GM23338 (cell line): ENCODE results near the gene COTL1. TPM values are rescaled to one million over a fixed set of nuclear protein-coding genes. Genes with fewer than 3 reads are reported as not detected.

ENCODE experiments used
- ATAC-seq: fragments of 200-7000 bp; cut with Tn5 transposase; 3 replicates; pipeline ENCODE4 v1.9.1; 2020
- DNase-seq: peaks from one replicate; pipeline ENCODE4 v3.0.0-alpha.2; 2015; ENCODE audit warnings: low spot score
- H2AFZ ChIP-seq: fragments of 200-600 bp; sonication (generic); 2 replicates; pipeline ENCODE4 v1.8.0; 2016; ENCODE audit warnings: antibody characterized with exemption, mild to moderate bottlenecking, moderate library complexity
- H3F3A ChIP-seq: fragments of 200-600 bp; sonication (generic); replicated peaks from 2 replicates; pipeline ENCODE4 v1.8.0; 2017; ENCODE audit warnings: antibody characterized with exemption, mixed run types, low read depth
- H3K27ac ChIP-seq: fragments of 200-600 bp; sonication (generic); 2 replicates; pipeline ENCODE4 v1.6.1; 2016; ENCODE audit warnings: low read depth
- H3K27me3 ChIP-seq: fragments of 200-600 bp; sonication (generic); 2 replicates; pipeline ENCODE4 v1.8.0; 2016; ENCODE audit warnings: mild to moderate bottlenecking, mixed run types, moderate library complexity; ENCODE audit not compliant: insufficient read depth
- H3K36me3 ChIP-seq: fragments of 200-600 bp; sonication (generic); 2 replicates; pipeline ENCODE4 v1.8.0; 2016; ENCODE audit warnings: mild to moderate bottlenecking; ENCODE audit not compliant: insufficient read depth
- H3K4me1 ChIP-seq: fragments of 200-600 bp; sonication (generic); 2 replicates; pipeline ENCODE4 v1.8.0; 2016; ENCODE audit warnings: mild to moderate bottlenecking, moderate library complexity; ENCODE audit not compliant: insufficient read depth
- H3K4me2 ChIP-seq: fragments of 200-600 bp; sonication (generic); 2 replicates; pipeline ENCODE4 v1.7.1; 2017; ENCODE audit warnings: mixed run types
- H3K4me3 ChIP-seq: fragments of 200-600 bp; sonication (generic); 2 replicates; pipeline ENCODE4 v1.6.1; 2016; ENCODE audit warnings: mixed run types
- H3K79me2 ChIP-seq: fragments of 200-600 bp; sonication (generic); replicated peaks from 2 replicates; pipeline ENCODE4 v1.8.0; 2017; ENCODE audit warnings: mild to moderate bottlenecking; ENCODE audit not compliant: insufficient read depth
- H3K9me2 ChIP-seq: fragments of 200-600 bp; sonication (generic); 2 replicates; pipeline ENCODE4 v1.8.0; 2017; ENCODE audit not compliant: insufficient read depth
- H4K20me1 ChIP-seq: fragments of 200-600 bp; sonication (generic); replicated peaks from 2 replicates; pipeline ENCODE4 v1.8.0; 2017; ENCODE audit warnings: mild to moderate bottlenecking; ENCODE audit not compliant: insufficient read depth
- H3K27ac Mint-ChIP-seq: 2 replicates; pipeline ENCODE4 v1.8.0; 2020; ENCODE audit warnings: inconsistent platforms, mild to moderate bottlenecking, moderate library complexity, mixed read lengths
- H3K27me3 Mint-ChIP-seq: 3 replicates; pipeline ENCODE4 v1.8.0; 2022; ENCODE audit warnings: low read depth, mild to moderate bottlenecking, moderate library complexity, mixed read lengths, inconsistent platforms; ENCODE audit not compliant: insufficient read depth, poor library complexity
- H3K36me3 Mint-ChIP-seq: 3 replicates; pipeline ENCODE4 v1.8.0; 2021; ENCODE audit warnings: low read depth, mild to moderate bottlenecking, inconsistent platforms, moderate library complexity, mixed read lengths
- H3K4me1 Mint-ChIP-seq: 3 replicates; pipeline ENCODE4 v1.8.0; 2020; ENCODE audit warnings: mild to moderate bottlenecking, inconsistent platforms, mixed read lengths
- H3K4me3 Mint-ChIP-seq: 3 replicates; pipeline ENCODE4 v1.8.0; 2021; ENCODE audit warnings: moderate library complexity, mild to moderate bottlenecking, inconsistent platforms, mixed read lengths
- H3K9me3 Mint-ChIP-seq: 3 replicates; pipeline ENCODE4 v1.8.0; 2020; ENCODE audit warnings: moderate library complexity, mild to moderate bottlenecking, inconsistent platforms, mixed read lengths
- CREB1 ChIP-seq: fragments of 250-450 bp; sonication (Bioruptor Pico); IDR thresholded peaks from 2 replicates; pipeline ENCODE4 v1.5.0; 2020; ENCODE audit warnings: low read depth, mild to moderate bottlenecking, moderate library complexity
- EZH2 ChIP-seq: fragments of 200-600 bp; sonication (generic); IDR thresholded peaks from one replicate; pipeline ENCODE4 v1.8.0; 2017; ENCODE audit warnings: antibody characterized with exemption, mild to moderate bottlenecking, low read depth; ENCODE audit not compliant: unreplicated experiment
- EZH2phosphoT487 ChIP-seq: fragments of 200-600 bp; sonication (generic); IDR thresholded peaks from one replicate; pipeline ENCODE4 v1.8.1; 2018; ENCODE audit warnings: antibody characterized with exemption; ENCODE audit not compliant: unreplicated experiment
- JUNB ChIP-seq: IDR thresholded peaks from one replicate; pipeline ENCODE4 v1.6.1; 2016; ENCODE audit warnings: antibody characterized with exemption; ENCODE audit not compliant: unreplicated experiment
- NANOG ChIP-seq: IDR thresholded peaks from 2 replicates; pipeline ENCODE4 v1.6.1; 2016; ENCODE audit warnings: antibody characterized with exemption, borderline replicate concordance
- POLR2AphosphoS5 ChIP-seq: IDR thresholded peaks from 2 replicates; pipeline ENCODE4 v1.6.1; 2016; ENCODE audit warnings: antibody characterized with exemption, low read depth
- ZNF114 ChIP-seq: fragments of 250-450 bp; sonication (Bioruptor Pico); IDR thresholded peaks from 2 replicates; pipeline ENCODE4 v1.5.0; 2020; ENCODE audit warnings: mild to moderate bottlenecking, moderate library complexity
- polyA plus RNA-seq: library from polyadenylated mRNA; unstranded; fragments of >200 nt; fragmentation: Nextera tagmentation; extraction: Ambion mirVana; gene quantifications from 2 replicates; pipeline ENCODE4 v1.2.1, GENCODE V29; 2016
- total RNA-seq: library from RNA; depleted of rRNA; stranded (reverse); fragments of >200 nt; shearing (Covaris generic); gene quantifications from 2 replicates; pipeline ENCODE4 v1.2.3, GENCODE V29; 2014
- TF ChIP-seq, protein P1 (sequence below): fragments of 250-450 bp; sonication (Bioruptor Pico); IDR thresholded peaks from 2 replicates; pipeline ENCODE4 v1.5.0; 2020; ENCODE audit warnings: mild to moderate bottlenecking, moderate library complexity
- TF ChIP-seq, protein P2 (sequence below): IDR thresholded peaks from 2 replicates; pipeline ENCODE4 v1.6.1; 2016; ENCODE audit warnings: antibody characterized with exemption
- TF ChIP-seq, protein P3 (sequence below): IDR thresholded peaks from one replicate; pipeline ENCODE4 v1.6.1; 2018; ENCODE audit warnings: antibody characterized with exemption; ENCODE audit not compliant: unreplicated experiment

The COTL1 gene
- total and polyA plus RNA-seq, 2 experiments from 2014 or later, result 117 to 166 TPM

DNA sequence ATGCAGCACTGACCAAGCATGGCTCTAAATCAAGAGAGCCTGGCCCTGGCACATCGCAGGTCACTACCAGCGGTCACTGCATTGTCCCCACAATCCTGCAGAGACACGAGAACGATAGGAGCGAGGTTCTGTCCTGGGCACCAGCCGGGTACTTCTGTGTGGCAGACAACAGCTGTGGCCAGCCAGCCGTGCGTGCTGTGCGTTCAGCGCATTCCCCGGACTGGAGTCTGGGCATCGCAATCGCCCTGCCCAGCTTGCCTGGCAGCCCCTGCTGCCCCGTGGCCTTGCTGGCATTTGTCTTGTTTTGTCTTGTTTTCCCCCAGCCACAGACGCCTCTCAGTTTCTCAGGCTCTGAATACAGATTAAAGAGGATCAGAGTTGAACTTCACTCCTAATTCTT is 33.9 kb downstream of the COTL1 start:
- H3K36me3 ChIP-seq, result no peaks in the 10 kb centered on the region
- peaks cover 12% of the 10 kb centered on the region for H3K4me1 ChIP-seq
- H3K9me3 Mint-ChIP-seq, result no peaks in the 10 kb centered on the region
- ATAC-seq, result no peak
- TF ChIP-seq NANOG (no peak), EZH2phosphoT487 (no peak)
- TF ChIP-seq, protein P1, sequence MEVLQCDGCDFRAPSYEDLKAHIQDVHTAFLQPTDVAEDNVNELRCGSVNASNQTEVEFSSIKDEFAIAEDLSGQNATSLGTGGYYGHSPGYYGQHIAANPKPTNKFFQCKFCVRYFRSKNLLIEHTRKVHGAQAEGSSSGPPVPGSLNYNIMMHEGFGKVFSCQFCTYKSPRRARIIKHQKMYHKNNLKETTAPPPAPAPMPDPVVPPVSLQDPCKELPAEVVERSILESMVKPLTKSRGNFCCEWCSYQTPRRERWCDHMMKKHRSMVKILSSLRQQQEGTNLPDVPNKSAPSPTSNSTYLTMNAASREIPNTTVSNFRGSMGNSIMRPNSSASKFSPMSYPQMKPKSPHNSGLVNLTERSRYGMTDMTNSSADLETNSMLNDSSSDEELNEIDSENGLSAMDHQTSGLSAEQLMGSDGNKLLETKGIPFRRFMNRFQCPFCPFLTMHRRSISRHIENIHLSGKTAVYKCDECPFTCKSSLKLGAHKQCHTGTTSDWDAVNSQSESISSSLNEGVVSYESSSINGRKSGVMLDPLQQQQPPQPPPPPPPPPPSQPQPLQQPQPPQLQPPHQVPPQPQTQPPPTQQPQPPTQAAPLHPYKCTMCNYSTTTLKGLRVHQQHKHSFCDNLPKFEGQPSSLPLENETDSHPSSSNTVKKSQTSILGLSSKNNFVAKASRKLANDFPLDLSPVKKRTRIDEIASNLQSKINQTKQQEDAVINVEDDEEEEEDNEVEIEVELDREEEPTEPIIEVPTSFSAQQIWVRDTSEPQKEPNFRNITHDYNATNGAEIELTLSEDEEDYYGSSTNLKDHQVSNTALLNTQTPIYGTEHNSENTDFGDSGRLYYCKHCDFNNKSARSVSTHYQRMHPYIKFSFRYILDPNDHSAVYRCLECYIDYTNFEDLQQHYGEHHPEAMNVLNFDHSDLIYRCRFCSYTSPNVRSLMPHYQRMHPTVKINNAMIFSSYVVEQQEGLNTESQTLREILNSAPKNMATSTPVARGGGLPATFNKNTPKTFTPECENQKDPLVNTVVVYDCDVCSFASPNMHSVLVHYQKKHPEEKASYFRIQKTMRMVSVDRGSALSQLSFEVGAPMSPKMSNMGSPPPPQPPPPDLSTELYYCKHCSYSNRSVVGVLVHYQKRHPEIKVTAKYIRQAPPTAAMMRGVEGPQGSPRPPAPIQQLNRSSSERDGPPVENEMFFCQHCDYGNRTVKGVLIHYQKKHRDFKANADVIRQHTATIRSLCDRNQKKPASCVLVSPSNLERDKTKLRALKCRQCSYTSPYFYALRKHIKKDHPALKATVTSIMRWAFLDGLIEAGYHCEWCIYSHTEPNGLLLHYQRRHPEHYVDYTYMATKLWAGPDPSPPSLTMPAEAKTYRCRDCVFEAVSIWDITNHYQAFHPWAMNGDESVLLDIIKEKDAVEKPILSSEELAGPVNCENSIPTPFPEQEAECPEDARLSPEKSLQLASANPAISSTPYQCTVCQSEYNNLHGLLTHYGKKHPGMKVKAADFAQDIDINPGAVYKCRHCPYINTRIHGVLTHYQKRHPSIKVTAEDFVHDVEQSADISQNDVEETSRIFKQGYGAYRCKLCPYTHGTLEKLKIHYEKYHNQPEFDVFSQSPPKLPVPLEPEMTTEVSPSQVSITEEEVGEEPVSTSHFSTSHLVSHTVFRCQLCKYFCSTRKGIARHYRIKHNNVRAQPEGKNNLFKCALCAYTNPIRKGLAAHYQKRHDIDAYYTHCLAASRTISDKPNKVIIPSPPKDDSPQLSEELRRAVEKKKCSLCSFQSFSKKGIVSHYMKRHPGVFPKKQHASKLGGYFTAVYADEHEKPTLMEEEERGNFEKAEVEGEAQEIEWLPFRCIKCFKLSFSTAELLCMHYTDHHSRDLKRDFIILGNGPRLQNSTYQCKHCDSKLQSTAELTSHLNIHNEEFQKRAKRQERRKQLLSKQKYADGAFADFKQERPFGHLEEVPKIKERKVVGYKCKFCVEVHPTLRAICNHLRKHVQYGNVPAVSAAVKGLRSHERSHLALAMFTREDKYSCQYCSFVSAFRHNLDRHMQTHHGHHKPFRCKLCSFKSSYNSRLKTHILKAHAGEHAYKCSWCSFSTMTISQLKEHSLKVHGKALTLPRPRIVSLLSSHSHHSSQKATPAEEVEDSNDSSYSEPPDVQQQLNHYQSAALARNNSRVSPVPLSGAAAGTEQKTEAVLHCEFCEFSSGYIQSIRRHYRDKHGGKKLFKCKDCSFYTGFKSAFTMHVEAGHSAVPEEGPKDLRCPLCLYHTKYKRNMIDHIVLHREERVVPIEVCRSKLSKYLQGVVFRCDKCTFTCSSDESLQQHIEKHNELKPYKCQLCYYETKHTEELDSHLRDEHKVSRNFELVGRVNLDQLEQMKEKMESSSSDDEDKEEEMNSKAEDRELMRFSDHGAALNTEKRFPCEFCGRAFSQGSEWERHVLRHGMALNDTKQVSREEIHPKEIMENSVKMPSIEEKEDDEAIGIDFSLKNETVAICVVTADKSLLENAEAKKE (CRISPR knock-in tag), result no peak
- H2AFZ ChIP-seq, result no peak overlapping the region
- H4K20me1 ChIP-seq, result peaks cover 8% of the 10 kb centered on the region
- H3K27me3 Mint-ChIP-seq, result peaks cover 12% of the 10 kb centered on the region
- no peaks in the 10 kb centered on the region for H3K27me3 ChIP-seq
- H3K4me3 ChIP-seq, result no peak overlapping the region
- H3K4me2 ChIP-seq, result no peak overlapping the region
- H3K27ac ChIP-seq, result no peak overlapping the region
- no peak overlapping the region for H3K27ac Mint-ChIP-seq
- peaks cover 28% of the 10 kb centered on the region for H3K79me2 ChIP-seq
- peaks cover 7% of the 10 kb centered on the region; the same call in 2 of the 3 replicates for H3K36me3 Mint-ChIP-seq
- no peak overlapping the region for H3K4me3 Mint-ChIP-seq
- DNase-seq, result no peak
- no peaks in the 10 kb centered on the region for H3K9me2 ChIP-seq
- H3K4me1 Mint-ChIP-seq, result peaks cover 16% of the 10 kb centered on the region
- H3F3A ChIP-seq, result peaks cover 12% of the 10 kb centered on the region; the same call in 1 of the 2 replicates

DNA sequence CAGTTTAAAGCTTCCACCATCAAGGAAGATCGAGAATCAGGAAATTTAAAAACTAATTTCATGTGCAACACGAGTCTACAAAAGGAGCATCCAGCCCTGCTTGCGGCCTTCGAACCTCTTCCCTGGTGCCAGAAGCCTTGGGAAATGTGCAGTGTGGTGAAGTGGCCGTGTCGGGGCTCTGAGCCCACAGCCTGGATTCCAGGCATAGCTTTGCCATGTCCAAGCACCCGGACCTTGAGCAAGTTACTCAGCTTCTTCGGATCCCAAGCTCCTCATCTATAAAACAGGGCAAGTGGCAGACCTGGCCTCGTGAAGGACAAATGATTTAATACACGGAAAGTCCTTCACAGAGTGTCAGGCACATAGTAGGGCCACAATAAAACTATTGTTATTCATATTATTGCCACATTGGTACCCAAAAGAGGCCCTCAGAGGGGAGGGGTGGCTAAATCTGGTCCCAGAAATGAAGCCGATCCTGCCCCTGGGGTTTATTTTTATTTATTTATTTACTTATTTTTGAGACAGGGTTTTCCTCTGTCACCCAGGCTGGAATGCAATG is 34.8 kb downstream of the COTL1 start:
- Mint-ChIP-seq H3K27ac (peak overlapping the region; percentile 25), H3K9me3 (no peaks in the 10 kb centered on the region), H3K27me3 (peaks cover 16% of the 10 kb centered on the region), H3K4me1 (peaks cover 16% of the 10 kb centered on the region), H3K36me3 (peaks cover 4% of the 10 kb centered on the region; the same call in 1 of the 3 replicates), H3K4me3 (no peak overlapping the region)
- H3K9me2 ChIP-seq, result no peaks in the 10 kb centered on the region
- peaks cover 8% of the 10 kb centered on the region; the same call in 1 of the 2 replicates for H4K20me1 ChIP-seq
- DNase-seq, result no peak
- no peak overlapping the region for H3K4me2 ChIP-seq
- ATAC-seq, result peak; percentile 20
- peaks cover 32% of the 10 kb centered on the region for H3K79me2 ChIP-seq
- no peaks in the 10 kb centered on the region for H3K36me3 ChIP-seq
- peaks cover 9% of the 10 kb centered on the region; the same call in 1 of the 2 replicates for H3F3A ChIP-seq
- H3K4me1 ChIP-seq, result peaks cover 12% of the 10 kb centered on the region
- H3K4me3 ChIP-seq, result no peak overlapping the region
- no peaks in the 10 kb centered on the region for H3K27me3 ChIP-seq
- peak overlapping the region; percentile 73; the same call in 1 of the 2 replicates for H3K27ac ChIP-seq
- no peak overlapping the region for H2AFZ ChIP-seq
- TF ChIP-seq CREB1 (CRISPR knock-in tag) (no peak), ZNF114 (CRISPR knock-in tag) (no peak), POLR2AphosphoS5 (no peak), EZH2 (no peak), JUNB (no peak), NANOG (no peak), EZH2phosphoT487 (no peak)
- TF ChIP-seq, protein P2, sequence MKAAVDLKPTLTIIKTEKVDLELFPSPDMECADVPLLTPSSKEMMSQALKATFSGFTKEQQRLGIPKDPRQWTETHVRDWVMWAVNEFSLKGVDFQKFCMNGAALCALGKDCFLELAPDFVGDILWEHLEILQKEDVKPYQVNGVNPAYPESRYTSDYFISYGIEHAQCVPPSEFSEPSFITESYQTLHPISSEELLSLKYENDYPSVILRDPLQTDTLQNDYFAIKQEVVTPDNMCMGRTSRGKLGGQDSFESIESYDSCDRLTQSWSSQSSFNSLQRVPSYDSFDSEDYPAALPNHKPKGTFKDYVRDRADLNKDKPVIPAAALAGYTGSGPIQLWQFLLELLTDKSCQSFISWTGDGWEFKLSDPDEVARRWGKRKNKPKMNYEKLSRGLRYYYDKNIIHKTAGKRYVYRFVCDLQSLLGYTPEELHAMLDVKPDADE, result no peak
- TF ChIP-seq, protein P3, sequence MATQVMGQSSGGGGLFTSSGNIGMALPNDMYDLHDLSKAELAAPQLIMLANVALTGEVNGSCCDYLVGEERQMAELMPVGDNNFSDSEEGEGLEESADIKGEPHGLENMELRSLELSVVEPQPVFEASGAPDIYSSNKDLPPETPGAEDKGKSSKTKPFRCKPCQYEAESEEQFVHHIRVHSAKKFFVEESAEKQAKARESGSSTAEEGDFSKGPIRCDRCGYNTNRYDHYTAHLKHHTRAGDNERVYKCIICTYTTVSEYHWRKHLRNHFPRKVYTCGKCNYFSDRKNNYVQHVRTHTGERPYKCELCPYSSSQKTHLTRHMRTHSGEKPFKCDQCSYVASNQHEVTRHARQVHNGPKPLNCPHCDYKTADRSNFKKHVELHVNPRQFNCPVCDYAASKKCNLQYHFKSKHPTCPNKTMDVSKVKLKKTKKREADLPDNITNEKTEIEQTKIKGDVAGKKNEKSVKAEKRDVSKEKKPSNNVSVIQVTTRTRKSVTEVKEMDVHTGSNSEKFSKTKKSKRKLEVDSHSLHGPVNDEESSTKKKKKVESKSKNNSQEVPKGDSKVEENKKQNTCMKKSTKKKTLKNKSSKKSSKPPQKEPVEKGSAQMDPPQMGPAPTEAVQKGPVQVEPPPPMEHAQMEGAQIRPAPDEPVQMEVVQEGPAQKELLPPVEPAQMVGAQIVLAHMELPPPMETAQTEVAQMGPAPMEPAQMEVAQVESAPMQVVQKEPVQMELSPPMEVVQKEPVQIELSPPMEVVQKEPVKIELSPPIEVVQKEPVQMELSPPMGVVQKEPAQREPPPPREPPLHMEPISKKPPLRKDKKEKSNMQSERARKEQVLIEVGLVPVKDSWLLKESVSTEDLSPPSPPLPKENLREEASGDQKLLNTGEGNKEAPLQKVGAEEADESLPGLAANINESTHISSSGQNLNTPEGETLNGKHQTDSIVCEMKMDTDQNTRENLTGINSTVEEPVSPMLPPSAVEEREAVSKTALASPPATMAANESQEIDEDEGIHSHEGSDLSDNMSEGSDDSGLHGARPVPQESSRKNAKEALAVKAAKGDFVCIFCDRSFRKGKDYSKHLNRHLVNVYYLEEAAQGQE, result no peak
